ENCODE results near the gene MCM5.

DNA sequence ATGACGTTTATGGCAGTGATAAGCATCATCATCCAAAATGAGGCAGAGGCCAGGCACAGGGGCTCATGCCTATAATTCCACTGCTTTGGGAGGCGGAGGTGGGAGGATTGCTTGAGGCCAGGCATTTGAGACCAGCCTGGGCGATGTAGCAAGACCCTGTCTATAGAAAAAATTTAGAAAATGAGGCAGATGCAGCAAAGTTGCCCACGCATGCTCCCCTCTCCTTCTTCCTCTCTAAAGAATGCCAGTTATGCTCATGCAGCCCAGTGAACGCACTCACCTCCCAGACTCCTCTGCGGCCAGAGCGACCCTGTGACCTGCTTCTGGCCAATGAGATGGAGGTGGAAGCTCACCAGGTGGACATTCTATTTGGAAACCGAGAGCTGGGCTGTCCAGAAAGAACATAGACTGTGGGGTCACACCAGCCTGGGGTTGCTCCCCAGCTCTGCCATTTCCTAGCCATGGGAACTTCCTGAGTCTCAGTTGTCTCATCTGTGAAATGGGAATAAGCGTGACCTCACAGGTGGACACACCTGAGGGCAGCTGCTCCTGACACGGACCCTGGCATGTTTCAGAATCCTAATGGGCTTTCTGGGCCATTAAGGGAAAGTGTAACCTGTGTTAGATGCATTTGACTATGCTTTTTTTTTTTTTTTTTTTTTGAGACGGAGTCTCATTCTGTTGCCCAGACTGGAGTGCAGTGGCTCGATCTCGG, 44.9 kb downstream of the MCM5 start:
- TF ChIP-seq TAF1 (IDR thresholded peaks at IDR 0.05; ENCODE audit: low read depth, low read length): no peak
- TF ChIP-seq POLR2A (IDR thresholded peaks at IDR 0.05; ENCODE audit: low read depth, low read length): no peak
- no peak for TF ChIP-seq POLR2AphosphoS5 (IDR thresholded peaks at IDR 0.05; ENCODE audit: low read depth, low read length)
- no peak for TF ChIP-seq PAX5 (IDR thresholded peaks at IDR 0.05; ENCODE audit: insufficient read depth, low read length, severe bottlenecking)
- no peak for TF ChIP-seq SPI1 (IDR thresholded peaks at IDR 0.05; ENCODE audit: low read depth, low read length)
